HEK293 (cell line): Measurements from ENCODE around the gene SLC38A3.

Source experiments
- CTCF ChIA-PET: fragments of 350-600 bp; formaldehyde crosslinking; extraction: SDS; loops from one replicate; lab custom pipeline; 2021; ENCODE audit warnings: antibody characterized with exemption; lab: Yijun Ruan, JAX
- POLR2A ChIA-PET: fragments of 300-600 bp; formaldehyde crosslinking; extraction: SDS; loops from one replicate; lab custom pipeline; 2020; ENCODE audit warnings: antibody characterized with exemption, inconsistent platforms; lab: Yijun Ruan, JAX
- H3K27ac ChIP-seq: fragments of 200-500 bp; sonication (Bioruptor generic); 2 replicates; pipeline ENCODE4 v1.5.1; 2014; ENCODE audit warnings: low read depth, low read length, control low read depth, inconsistent platforms; ENCODE audit errors: extremely low read depth
- H3K36me3 ChIP-seq, 2 experiments: fragments of 200-500 bp in 1 of 2; sonication (Bioruptor generic) in 1 of 2; 1 replicate in 1 of 2; 2 replicates in 1 of 2; pipeline ENCODE4 v1.5.1; 2014 to 2017; ENCODE audit warnings: inconsistent platforms in 2 of 2, low read length in 2 of 2; ENCODE audit not compliant: control insufficient read depth in 2 of 2, insufficient read depth in 1 of 2
- H3K4me1 ChIP-seq: fragments of 200-500 bp; sonication (Bioruptor generic); 2 replicates; pipeline ENCODE4 v1.5.1; 2014; ENCODE audit warnings: mild to moderate bottlenecking, low read length, inconsistent platforms; ENCODE audit not compliant: control insufficient read depth, insufficient read depth
- H3K4me3 ChIP-seq: 2 replicates; pipeline ENCODE4 v1.5.1; 2011; ENCODE audit warnings: low read depth, mild to moderate bottlenecking, control low read depth, low read length, moderate library complexity
- H3K9me3 ChIP-seq: fragments of 200-500 bp; sonication (Bioruptor generic); 2 replicates; pipeline ENCODE4 v1.5.1; 2014; ENCODE audit warnings: low read depth, low read length, inconsistent platforms; ENCODE audit not compliant: control insufficient read depth, insufficient read depth
- GLIS1 ChIP-seq: fragments of 450-650 bp; formaldehyde crosslinking; IDR thresholded peaks from 2 replicates; pipeline ENCODE4 v1.5.1; 2016; ENCODE audit warnings: missing biosample characterization, missing genetic modification characterization
- SCRT2 ChIP-seq: fragments of 450-650 bp; formaldehyde crosslinking; IDR thresholded peaks from 2 replicates; pipeline ENCODE4 v1.5.1; 2016; ENCODE audit warnings: missing biosample characterization, missing genetic modification characterization
- SP3 ChIP-seq: fragments of 450-650 bp; formaldehyde crosslinking; IDR thresholded peaks from 2 replicates; pipeline ENCODE4 v1.5.1; 2016; ENCODE audit warnings: missing biosample characterization, missing genetic modification characterization
- ZBTB17 ChIP-seq: fragments of 450-650 bp; formaldehyde crosslinking; IDR thresholded peaks from 2 replicates; pipeline ENCODE4 v1.5.1; 2016; ENCODE audit warnings: missing biosample characterization, missing genetic modification characterization
- ZBTB20 ChIP-seq: fragments of 450-650 bp; formaldehyde crosslinking; IDR thresholded peaks from 2 replicates; pipeline ENCODE4 v1.5.1; 2016; ENCODE audit warnings: missing biosample characterization, missing genetic modification characterization
- ZFHX2 ChIP-seq: fragments of 450-650 bp; formaldehyde crosslinking; conservative IDR thresholded peaks from 2 replicates; pipeline ENCODE4 v1.5.1; 2016; ENCODE audit warnings: missing biosample characterization, missing genetic modification characterization
- ZNF112 ChIP-seq: fragments of 450-650 bp; formaldehyde crosslinking; IDR thresholded peaks from 2 replicates; pipeline ENCODE4 v1.5.0; 2017; ENCODE audit warnings: missing biosample characterization, missing genetic modification characterization
- ZNF302 ChIP-seq: fragments of 450-650 bp; formaldehyde crosslinking; IDR thresholded peaks from 2 replicates; pipeline ENCODE4 v1.5.1; 2016; ENCODE audit warnings: missing biosample characterization, missing genetic modification characterization, low read depth
- ZNF335 ChIP-seq: fragments of 450-650 bp; formaldehyde crosslinking; conservative IDR thresholded peaks from 2 replicates; pipeline ENCODE4 v1.5.1; 2016; ENCODE audit warnings: missing biosample characterization, missing genetic modification characterization
- ZNF341 ChIP-seq: fragments of 450-650 bp; formaldehyde crosslinking; IDR thresholded peaks from 2 replicates; pipeline ENCODE4; 2016; ENCODE audit warnings: low read depth, missing biosample characterization, missing genetic modification characterization
- ZNF701 ChIP-seq: fragments of 450-650 bp; formaldehyde crosslinking; IDR thresholded peaks from 2 replicates; pipeline ENCODE4 v1.5.1; 2016; ENCODE audit warnings: missing biosample characterization, missing genetic modification characterization
- TF ChIP-seq, protein P1 (sequence below): fragments of 450-650 bp; formaldehyde crosslinking; IDR thresholded peaks from 2 replicates; pipeline ENCODE4 v1.5.1; 2016; ENCODE audit warnings: missing biosample characterization, missing genetic modification characterization
- TF ChIP-seq, protein P2 (sequence below): fragments of 450-650 bp; formaldehyde crosslinking; IDR thresholded peaks from 2 replicates; pipeline ENCODE4 v1.5.1; 2016; ENCODE audit warnings: missing biosample characterization, missing genetic modification characterization
- TF ChIP-seq, protein P3 (sequence below): fragments of 450-650 bp; formaldehyde crosslinking; IDR thresholded peaks from 2 replicates; pipeline ENCODE4 v1.5.1; 2016; ENCODE audit warnings: missing biosample characterization, missing genetic modification characterization, borderline replicate concordance

The SLC38A3 gene

GRCh38 chr3:50204804-50205412 is at the start of gene SLC38A3:
Gene SLC38A3, plus strand, starts transcription at chr3:50205271. Its CDS starts 8,929 bp downstream, at chr3:50214200.
- TF ChIP-seq ZBTB17 (tag by site-specific recombination) (0 out of 2 replicates have a peak, but pooled peaks have one; percentile 22), ZNF335 (tag by site-specific recombination) (peak; percentile 46; the same call in 1 of the 2 replicates), ZNF112 (tag by site-specific recombination) (no peak), SP3 (tag by site-specific recombination) (peak; percentile 32; the same call in 1 of the 2 replicates), ZNF341 (tag by site-specific recombination) (peak; percentile 75), ZNF701 (tag by site-specific recombination) (no peak)
- TF ChIP-seq, all 188 proteins: peak for 4
- no peaks in the 10 kb centered on the region for H3K9me3 ChIP-seq
- H3K36me3 ChIP-seq: no peaks in the 10 kb centered on the region
- ChIA-PET POLR2A (interaction anchor here (0.6 to 1.4 kb wide), 3 partner anchors 10 to 20 kb away, joined by 3 to 8 read pairs (median 3); no protein-coding TSS in a partner anchor), CTCF (interaction anchor here (1.0 to 4.4 kb wide), 3 partner anchors 10 to 42 kb away, joined by 4 to 39 read pairs (median 6); no protein-coding TSS in a partner anchor)
- no peaks in the 10 kb centered on the region for H3K4me1 ChIP-seq
- peak within 1 kb of the TSS; percentile 44 for H3K4me3 ChIP-seq
- H3K27ac ChIP-seq: no peak within 1 kb of the TSS

GRCh38 chr3:50155491-50155878 is 49.6 kb upstream of the SLC38A3 start:
- TF ChIP-seq, protein P1, sequence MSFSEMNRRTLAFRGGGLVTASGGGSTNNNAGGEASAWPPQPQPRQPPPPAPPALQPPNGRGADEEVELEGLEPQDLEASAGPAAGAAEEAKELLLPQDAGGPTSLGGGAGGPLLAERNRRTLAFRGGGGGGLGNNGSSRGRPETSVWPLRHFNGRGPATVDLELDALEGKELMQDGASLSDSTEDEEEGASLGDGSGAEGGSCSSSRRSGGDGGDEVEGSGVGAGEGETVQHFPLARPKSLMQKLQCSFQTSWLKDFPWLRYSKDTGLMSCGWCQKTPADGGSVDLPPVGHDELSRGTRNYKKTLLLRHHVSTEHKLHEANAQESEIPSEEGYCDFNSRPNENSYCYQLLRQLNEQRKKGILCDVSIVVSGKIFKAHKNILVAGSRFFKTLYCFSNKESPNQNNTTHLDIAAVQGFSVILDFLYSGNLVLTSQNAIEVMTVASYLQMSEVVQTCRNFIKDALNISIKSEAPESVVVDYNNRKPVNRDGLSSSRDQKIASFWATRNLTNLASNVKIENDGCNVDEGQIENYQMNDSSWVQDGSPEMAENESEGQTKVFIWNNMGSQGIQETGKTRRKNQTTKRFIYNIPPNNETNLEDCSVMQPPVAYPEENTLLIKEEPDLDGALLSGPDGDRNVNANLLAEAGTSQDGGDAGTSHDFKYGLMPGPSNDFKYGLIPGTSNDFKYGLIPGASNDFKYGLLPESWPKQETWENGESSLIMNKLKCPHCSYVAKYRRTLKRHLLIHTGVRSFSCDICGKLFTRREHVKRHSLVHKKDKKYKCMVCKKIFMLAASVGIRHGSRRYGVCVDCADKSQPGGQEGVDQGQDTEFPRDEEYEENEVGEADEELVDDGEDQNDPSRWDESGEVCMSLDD (tag by site-specific recombination): 0 out of 2 replicates have a peak, but pooled peaks have one; percentile 15
- TF ChIP-seq, protein P2, sequence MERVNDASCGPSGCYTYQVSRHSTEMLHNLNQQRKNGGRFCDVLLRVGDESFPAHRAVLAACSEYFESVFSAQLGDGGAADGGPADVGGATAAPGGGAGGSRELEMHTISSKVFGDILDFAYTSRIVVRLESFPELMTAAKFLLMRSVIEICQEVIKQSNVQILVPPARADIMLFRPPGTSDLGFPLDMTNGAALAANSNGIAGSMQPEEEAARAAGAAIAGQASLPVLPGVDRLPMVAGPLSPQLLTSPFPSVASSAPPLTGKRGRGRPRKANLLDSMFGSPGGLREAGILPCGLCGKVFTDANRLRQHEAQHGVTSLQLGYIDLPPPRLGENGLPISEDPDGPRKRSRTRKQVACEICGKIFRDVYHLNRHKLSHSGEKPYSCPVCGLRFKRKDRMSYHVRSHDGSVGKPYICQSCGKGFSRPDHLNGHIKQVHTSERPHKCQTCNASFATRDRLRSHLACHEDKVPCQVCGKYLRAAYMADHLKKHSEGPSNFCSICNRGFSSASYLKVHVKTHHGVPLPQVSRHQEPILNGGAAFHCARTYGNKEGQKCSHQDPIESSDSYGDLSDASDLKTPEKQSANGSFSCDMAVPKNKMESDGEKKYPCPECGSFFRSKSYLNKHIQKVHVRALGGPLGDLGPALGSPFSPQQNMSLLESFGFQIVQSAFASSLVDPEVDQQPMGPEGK (tag by site-specific recombination): no peak
- TF ChIP-seq, all 188 proteins: peak for 1
- H3K9me3 ChIP-seq: no peaks in the 10 kb centered on the region
- peak overlapping the region; percentile 42 for H3K4me3 ChIP-seq
- POLR2A ChIA-PET: no interaction called here
- 0 out of 2 replicates have a peak, but pooled peaks cover 3% of the 10 kb centered on the region for H3K4me1 ChIP-seq
- CTCF ChIA-PET: no interaction called here
- H3K36me3 ChIP-seq: peaks cover 0 to 13% of the 10 kb centered on the region in 2 experiments; a peak in 1 of 3 replicates
- H3K27ac ChIP-seq: no peak overlapping the region; the same call in 1 of the 2 replicates

DNA sequence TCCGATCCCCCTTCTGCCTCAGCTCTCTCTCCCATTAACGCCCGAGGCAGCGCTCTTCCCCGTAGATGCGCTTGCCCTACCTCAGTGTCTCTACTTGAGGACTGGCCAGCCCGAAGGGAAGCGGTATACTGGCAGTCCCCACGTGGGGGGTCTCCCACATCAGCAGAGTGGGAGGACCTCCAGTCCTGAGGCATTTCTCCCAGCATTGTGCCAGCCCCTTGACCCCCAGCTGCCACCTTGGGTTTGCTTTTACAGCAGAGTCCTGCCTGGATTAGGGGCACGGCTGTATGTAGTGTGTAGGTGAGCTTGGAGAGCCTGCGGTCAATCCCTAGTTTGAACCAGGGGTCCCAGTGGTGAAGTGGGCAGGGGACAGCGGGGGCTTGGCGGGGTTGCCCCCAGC is 49.2 kb upstream of the SLC38A3 start:
- peaks cover 0 to 15% of the 10 kb centered on the region in 2 experiments; a peak in 1 of 3 replicates for H3K36me3 ChIP-seq
- POLR2A ChIA-PET: no interaction called here
- H3K4me1 ChIP-seq: 0 out of 2 replicates have a peak, but pooled peaks cover 3% of the 10 kb centered on the region
- no peaks in the 10 kb centered on the region for H3K9me3 ChIP-seq
- CTCF ChIA-PET: interaction anchor here (0.6 to 0.7 kb wide), 2 partner anchors 33 to 91 kb away, joined by 3 read pairs; no protein-coding TSS in a partner anchor
- H3K27ac ChIP-seq: no peak overlapping the region
- H3K4me3 ChIP-seq: peak overlapping the region; percentile 42
- TF ChIP-seq ZNF302: no peak
- TF ChIP-seq SCRT2 (tag by site-specific recombination): no peak
- peak; percentile 76 for TF ChIP-seq GLIS1
- TF ChIP-seq, protein P2 (tag by site-specific recombination): 0 out of 2 replicates have a peak, but pooled peaks have one; percentile 18
- peak; percentile 19; the same call in 1 of the 2 replicates for TF ChIP-seq ZFHX2 (tag by site-specific recombination)
- TF ChIP-seq, protein P3, sequence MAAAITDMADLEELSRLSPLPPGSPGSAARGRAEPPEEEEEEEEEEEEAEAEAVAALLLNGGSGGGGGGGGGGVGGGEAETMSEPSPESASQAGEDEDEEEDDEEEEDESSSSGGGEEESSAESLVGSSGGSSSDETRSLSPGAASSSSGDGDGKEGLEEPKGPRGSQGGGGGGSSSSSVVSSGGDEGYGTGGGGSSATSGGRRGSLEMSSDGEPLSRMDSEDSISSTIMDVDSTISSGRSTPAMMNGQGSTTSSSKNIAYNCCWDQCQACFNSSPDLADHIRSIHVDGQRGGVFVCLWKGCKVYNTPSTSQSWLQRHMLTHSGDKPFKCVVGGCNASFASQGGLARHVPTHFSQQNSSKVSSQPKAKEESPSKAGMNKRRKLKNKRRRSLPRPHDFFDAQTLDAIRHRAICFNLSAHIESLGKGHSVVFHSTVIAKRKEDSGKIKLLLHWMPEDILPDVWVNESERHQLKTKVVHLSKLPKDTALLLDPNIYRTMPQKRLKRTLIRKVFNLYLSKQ (tag by site-specific recombination): no peak
- peak; percentile 21; the same call in 1 of the 2 replicates for TF ChIP-seq ZBTB20
- TF ChIP-seq, protein P1 (tag by site-specific recombination): 0 out of 2 replicates have a peak, but pooled peaks have one; percentile 9
